Measurements from ENCODE around the gene ABCC9.
"Not testable (repeated sequence)": the region's sequence is repeated elsewhere in the genome, so short reads cannot be mapped to it uniquely, and the experiment has no call there.

The ABCC9 gene

GRCh38 chr12:21941506-21942376 lies 515 bp upstream of the ABCC9 start:
- CTCF ChIA-PET = interaction anchor here (1.0 kb wide), 1 partner anchor 16 kb away, joined by 4 read pairs; no protein-coding TSS in a partner anchor
- POLR2A ChIA-PET = no interaction called here
- no peak for DNase-seq (ENCODE audit: extremely low spot score)
- no peak for TF ChIP-seq CTCF (IDR thresholded peaks at IDR 0.05; ENCODE audit: control extremely low read depth, extremely low read depth, low read depth, missing control alignments)

- TF ChIP-seq CTCF (IDR thresholded peaks at IDR 0.05; ENCODE audit: control extremely low read depth, extremely low read depth, low read depth, missing control alignments) = no peak
- ChIA-PET POLR2A (no interaction called here), CTCF (no interaction called here)
- no peak for DNase-seq (ENCODE audit: extremely low spot score)
These were observed 1.8 kb downstream of the ABCC9 start for GRCh38 chr12:21939435-21939834.

- no peak for TF ChIP-seq CTCF (IDR thresholded peaks at IDR 0.05; ENCODE audit: control extremely low read depth, extremely low read depth, low read depth, missing control alignments)
- ChIA-PET POLR2A (no interaction called here), CTCF (no interaction called here)
- DNase-seq (ENCODE audit: extremely low spot score) = no peak
These were observed 2.3 kb downstream of the ABCC9 start for GRCh38 chr12:21938879-21939278.

- no peak for TF ChIP-seq CTCF (IDR thresholded peaks at IDR 0.05; ENCODE audit: control extremely low read depth, extremely low read depth, low read depth, missing control alignments)
- DNase-seq (ENCODE audit: extremely low spot score) = no peak
- CTCF ChIA-PET = interaction anchor here (0.9 to 1.5 kb wide), 2 partner anchors 8 to 19 kb away, joined by 3 to 4 read pairs; no protein-coding TSS in a partner anchor
- POLR2A ChIA-PET = no interaction called here
These were observed 7.1 kb downstream of the ABCC9 start for GRCh38 chr12:21934173-21934572.

GRCh38 chr12:21933656-21934055 lies 7.6 kb downstream of the ABCC9 start:
- POLR2A ChIA-PET = no interaction called here
- no peak for DNase-seq (ENCODE audit: extremely low spot score)
- TF ChIP-seq CTCF (IDR thresholded peaks at IDR 0.05; ENCODE audit: control extremely low read depth, extremely low read depth, low read depth, missing control alignments) = no peak
- CTCF ChIA-PET = interaction anchor here (0.9 to 1.5 kb wide), 2 partner anchors 8 to 20 kb away, joined by 3 to 4 read pairs; no protein-coding TSS in a partner anchor

GRCh38 chr12:21929972-21930371 lies 11.3 kb downstream of the ABCC9 start:
- DNase-seq (ENCODE audit: extremely low spot score); CTCF ChIA-PET; POLR2A ChIA-PET: not testable (repeated sequence)

- CTCF ChIA-PET = interaction anchor here (1.1 to 1.6 kb wide), 3 partner anchors 9 to 65 kb away, joined by 3 to 4 read pairs (median 4); partner anchors contain the start of gene ABCC9
- POLR2A ChIA-PET = no interaction called here
- no peak for DNase-seq (ENCODE audit: extremely low spot score)
- no peak for TF ChIP-seq CTCF (IDR thresholded peaks at IDR 0.05; ENCODE audit: control extremely low read depth, extremely low read depth, low read depth, missing control alignments)
These were observed 15.8 kb downstream of the ABCC9 start for GRCh38 chr12:21925296-21925913.
